Measurements from ENCODE around the gene NT5DC3. TPM values are rescaled to one million over a fixed set of nuclear protein-coding genes. Genes with fewer than 3 reads are reported as not detected.

Gene NT5DC3
- total and polyA plus RNA-seq, 4 donors: 1.3 to 9.0 (median 4.4) TPM

- TF ChIP-seq GABPA (IDR thresholded peaks at IDR 0.05 in 1 of 2, conservative IDR thresholded peaks at IDR 0.05 in 1 of 2): no peak
Observed at GRCh38 chr12:103805655-103806360, 35.2 kb downstream of the NT5DC3 start (continued).

- Histone ChIP-seq H3K27me3 (ENCODE audit: control insufficient read depth in 4 of 4, insufficient read depth in 4 of 4, low read length in 3 of 4) (no peaks in the 10 kb centered on the region), H3K27ac (ENCODE audit: low read depth in 1 of 2, low read length in 2 of 2) (no peak overlapping the region), H3K4me3 (ENCODE audit: low read depth in 1 of 3, low read length in 3 of 3) (no peak overlapping the region), H3K9ac (ENCODE audit: low read depth in 1 of 2, low read length in 2 of 2) (no peak overlapping the region), H3K4me1 (ENCODE audit: control insufficient read depth in 4 of 4, insufficient read depth in 4 of 4, low read length in 3 of 4) (peaks cover 4 to 17% (median 16%) of the 10 kb centered on the region in 4 donors), H3K36me3 (ENCODE audit: control insufficient read depth in 4 of 4, insufficient read depth in 3 of 4, low read depth in 1 of 4, low read length in 3 of 4) (peaks cover 0 to 2% (median 0%) of the 10 kb centered on the region in 4 donors), H3K9me3 (ENCODE audit: control insufficient read depth in 4 of 4, low read length in 3 of 4) (no peaks in the 10 kb centered on the region)
- DNase-seq (ENCODE audit: low spot score): no peak
- no peak for TF ChIP-seq MAX (IDR thresholded peaks at IDR 0.05)
- TF ChIP-seq SP1 (IDR thresholded peaks at IDR 0.05): no peak
- no peak for TF ChIP-seq CTCF (IDR thresholded peaks at IDR 0.05; ENCODE audit: low read depth, low read length, missing input control)
- TF ChIP-seq TAF1 (conservative IDR thresholded peaks at IDR 0.05): no peak
- no peak for TF ChIP-seq JUND (IDR thresholded peaks at IDR 0.05)
- TF ChIP-seq YY1 (IDR thresholded peaks at IDR 0.05): no peak
- TF ChIP-seq REST (IDR thresholded peaks at IDR 0.05): no peak
- WGBS: 95% methylated on average over 1 of the region's 1 CpG
Observed at GRCh38 chr12:103803847-103804246, 37.2 kb downstream of the NT5DC3 start.

GRCh38 chr12:103802586-103802886 lies 38.5 kb downstream of the NT5DC3 start:
- no peak for DNase-seq (ENCODE audit: low spot score)
- peaks cover 0 to 6% (median 2%) of the 10 kb centered on the region in 4 donors for H3K36me3 ChIP-seq (ENCODE audit: control insufficient read depth in 4 of 4, insufficient read depth in 3 of 4, low read depth in 1 of 4, low read length in 3 of 4)
- TF ChIP-seq ZBTB33 (IDR thresholded peaks at IDR 0.05): no peak
- no peak overlapping the region for H3K4me3 ChIP-seq (ENCODE audit: low read depth in 1 of 3, low read length in 3 of 3)
- H3K27ac ChIP-seq (ENCODE audit: low read depth in 1 of 2, low read length in 2 of 2): no peak overlapping the region
- 98% methylated on average over 1 of the region's 1 CpG for WGBS
- H3K27me3 ChIP-seq (ENCODE audit: control insufficient read depth in 4 of 4, insufficient read depth in 4 of 4, low read length in 3 of 4): no peaks in the 10 kb centered on the region
- H3K9me3 ChIP-seq (ENCODE audit: control insufficient read depth in 4 of 4, low read length in 3 of 4): no peaks in the 10 kb centered on the region
- H3K4me1 ChIP-seq (ENCODE audit: control insufficient read depth in 4 of 4, insufficient read depth in 4 of 4, low read length in 3 of 4): peaks cover 4 to 17% (median 16%) of the 10 kb centered on the region in 4 donors
- H3K9ac ChIP-seq (ENCODE audit: low read depth in 1 of 2, low read length in 2 of 2): no peak overlapping the region
